ENCODE measurements around the gene KRTAP10-1. TPM values are rescaled to one million over a fixed set of nuclear protein-coding genes. Genes with fewer than 3 reads are reported as not detected.

KRTAP10-1 gene
- total and polyA plus RNA-seq, 2 experiments from 2014 or later, result not detected

DNA sequence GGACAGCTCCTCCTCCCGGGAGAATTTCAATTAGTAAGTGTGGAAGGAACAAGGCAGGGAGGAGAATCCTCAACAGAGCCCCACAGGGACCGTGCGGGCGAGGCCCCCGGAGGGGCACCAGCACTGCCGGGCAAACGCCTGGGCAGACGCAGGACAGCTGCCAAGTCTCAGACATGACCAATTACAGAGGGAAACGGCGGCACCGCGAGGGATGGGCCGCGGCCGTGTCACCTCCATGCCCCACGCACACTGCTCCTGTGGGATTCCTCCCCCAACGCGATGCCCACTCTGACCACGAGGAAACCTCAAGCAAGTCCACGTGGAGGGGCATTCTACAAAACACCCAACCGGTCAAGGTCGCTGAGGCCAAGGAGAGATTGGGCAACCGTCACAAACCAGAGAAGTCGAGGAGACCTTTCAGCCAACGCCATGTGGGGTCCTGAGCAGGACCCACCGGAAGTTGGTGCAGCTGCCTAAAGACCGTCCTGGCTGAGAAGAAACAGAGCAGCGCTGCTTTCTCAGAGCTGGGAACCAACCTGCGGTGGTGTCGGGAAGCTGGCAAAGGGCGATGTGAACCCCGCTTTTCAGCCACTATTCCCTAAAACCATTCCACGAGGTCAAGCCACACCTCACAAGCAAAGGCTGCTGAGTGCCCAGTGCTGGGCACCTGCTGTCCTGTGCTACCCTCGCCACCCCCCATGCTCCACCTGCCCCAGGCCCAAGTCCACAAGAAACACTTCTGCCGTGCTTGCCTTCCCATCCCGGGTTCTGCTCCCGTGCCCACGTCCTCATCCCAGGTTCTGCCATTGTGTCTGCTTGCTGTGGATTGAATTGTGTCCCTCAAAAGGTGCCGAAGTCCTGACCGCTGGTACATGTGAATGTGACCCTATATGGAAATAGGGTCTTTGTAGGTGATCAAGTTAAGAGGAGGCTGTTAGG, 32.1 kb upstream of the KRTAP10-1 start:
- H3K4me3 ChIP-seq, result no peak overlapping the region
- no peak overlapping the region for H2AFZ ChIP-seq
- no peaks in the 10 kb centered on the region for H4K20me1 ChIP-seq (ENCODE audit: insufficient read depth)
- H3K4me1 ChIP-seq (ENCODE audit: insufficient read depth), result no peaks in the 10 kb centered on the region
- no peak for TF ChIP-seq EZH2 (IDR thresholded peaks at IDR 0.05; ENCODE audit: insufficient read depth, poor library complexity, severe bottlenecking)
- TF ChIP-seq EZH2phosphoT487 (IDR thresholded peaks at IDR 0.05; ENCODE audit: insufficient read depth, low read depth), result no peak
- no peak overlapping the region for H3K4me2 ChIP-seq (ENCODE audit: unreplicated experiment)
- 62 to 64% methylated on average over 38 to 39 of the region's 40 CpGs for WGBS, 2 experiments (ENCODE audit: low coverage in 1 of 2, low lambda C conversion rate in 2 of 2, missing lambda C conversion rate in 2 of 2)
- no peak overlapping the region for H3K9ac ChIP-seq
- H3K9me2 ChIP-seq (ENCODE audit: insufficient read depth), result no peaks in the 10 kb centered on the region
- DNase-seq, result no peak
- H3F3A ChIP-seq (ENCODE audit: insufficient read depth), result no peaks in the 10 kb centered on the region
- no peaks in the 10 kb centered on the region for H3K9me3 ChIP-seq (ENCODE audit: low read depth)
- peaks cover 5% of the 10 kb centered on the region for H3K27me3 ChIP-seq (replicated peaks; ENCODE audit: insufficient read depth)
- H3K36me3 ChIP-seq (ENCODE audit: low read depth), result no peaks in the 10 kb centered on the region
- in situ Hi-C loops (cut with MboI), result no loop called here
- no peaks in the 10 kb centered on the region for H3K79me2 ChIP-seq (ENCODE audit: insufficient read depth)
- H3K27ac ChIP-seq, result no peak overlapping the region

DNA sequence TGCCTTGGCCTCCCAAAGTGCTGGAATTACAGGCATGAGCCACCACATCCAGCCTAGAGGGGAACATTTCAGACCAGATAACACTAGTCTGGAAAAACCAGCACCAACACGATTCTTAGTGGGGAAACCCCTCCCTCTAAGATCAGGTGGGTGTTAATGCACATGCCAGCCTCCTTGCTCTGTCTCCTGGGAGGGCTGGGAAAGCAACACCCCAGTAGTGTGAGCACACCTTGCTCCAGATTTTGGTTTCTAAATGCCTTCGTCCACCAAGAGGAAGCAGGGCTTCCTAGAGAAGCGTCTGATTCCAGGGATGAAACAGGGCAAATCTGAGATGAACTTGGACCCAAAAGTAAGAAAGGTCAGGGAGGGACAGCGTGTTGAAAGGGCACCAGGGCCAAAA, 31.3 kb upstream of the KRTAP10-1 start:
- Histone ChIP-seq H2AFZ (no peak overlapping the region), H3K4me1 (ENCODE audit: insufficient read depth) (no peaks in the 10 kb centered on the region), H3F3A (ENCODE audit: insufficient read depth) (no peaks in the 10 kb centered on the region), H3K9ac (no peak overlapping the region), H3K36me3 (ENCODE audit: low read depth) (no peaks in the 10 kb centered on the region), H3K27ac (no peak overlapping the region), H3K79me2 (ENCODE audit: insufficient read depth) (no peaks in the 10 kb centered on the region), H3K9me3 (ENCODE audit: low read depth) (no peaks in the 10 kb centered on the region), H4K20me1 (ENCODE audit: insufficient read depth) (no peaks in the 10 kb centered on the region), H3K9me2 (ENCODE audit: insufficient read depth) (no peaks in the 10 kb centered on the region), H3K4me2 (ENCODE audit: unreplicated experiment) (no peak overlapping the region), H3K27me3 (replicated peaks; ENCODE audit: insufficient read depth) (peaks cover 13% of the 10 kb centered on the region; the same call in 1 of the 2 replicates), H3K4me3 (no peak overlapping the region)
- no peak for DNase-seq
- TF ChIP-seq EZH2 (IDR thresholded peaks at IDR 0.05; ENCODE audit: insufficient read depth, poor library complexity, severe bottlenecking) (no peak), EZH2phosphoT487 (IDR thresholded peaks at IDR 0.05; ENCODE audit: insufficient read depth, low read depth) (no peak)
- WGBS, 2 experiments (ENCODE audit: low coverage in 1 of 2, low lambda C conversion rate in 2 of 2, missing lambda C conversion rate in 2 of 2), result 21 to 26% methylated on average over 4 of the region's 4 CpGs
- in situ Hi-C loops (cut with MboI), result no loop called here

DNA sequence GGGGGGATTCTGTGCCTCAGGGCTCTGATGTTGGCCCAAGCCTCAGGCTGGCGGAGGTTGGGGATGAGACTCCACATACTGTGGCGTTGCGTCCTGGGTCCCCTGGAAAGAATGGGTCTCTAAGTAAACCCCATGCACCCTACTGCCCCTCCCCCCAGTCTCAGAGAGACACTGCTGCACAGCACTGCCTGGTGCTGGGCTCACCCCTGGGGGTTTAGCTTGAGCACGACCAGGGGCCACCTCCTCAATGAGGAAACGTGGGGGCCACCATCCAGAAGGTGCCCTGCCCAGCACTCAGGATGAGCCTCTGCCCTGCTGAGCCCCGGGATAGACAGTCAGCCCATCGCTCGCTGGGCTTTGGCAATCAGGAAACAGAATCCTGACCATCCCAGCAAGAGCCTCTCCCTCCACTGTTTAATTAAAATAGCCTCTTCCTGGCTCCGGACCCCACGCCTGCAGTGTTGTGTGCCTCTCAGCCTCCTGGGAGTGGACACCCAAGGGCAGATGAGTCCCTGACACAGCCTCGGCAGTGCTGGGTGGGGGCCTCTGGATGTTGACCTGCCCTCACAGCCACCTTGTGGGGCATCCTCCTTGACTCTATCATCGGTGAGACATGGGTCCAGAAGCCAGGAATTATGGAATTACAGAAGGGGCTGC, 30.0 kb upstream of the KRTAP10-1 start:
- in situ Hi-C loops (cut with MboI), result no loop called here
- WGBS, 2 experiments (ENCODE audit: low coverage in 1 of 2, low lambda C conversion rate in 2 of 2, missing lambda C conversion rate in 2 of 2), result 39 to 44% methylated on average over 11 to 12 of the region's 12 CpGs
- no peaks in the 10 kb centered on the region for H4K20me1 ChIP-seq (ENCODE audit: insufficient read depth)

DNA sequence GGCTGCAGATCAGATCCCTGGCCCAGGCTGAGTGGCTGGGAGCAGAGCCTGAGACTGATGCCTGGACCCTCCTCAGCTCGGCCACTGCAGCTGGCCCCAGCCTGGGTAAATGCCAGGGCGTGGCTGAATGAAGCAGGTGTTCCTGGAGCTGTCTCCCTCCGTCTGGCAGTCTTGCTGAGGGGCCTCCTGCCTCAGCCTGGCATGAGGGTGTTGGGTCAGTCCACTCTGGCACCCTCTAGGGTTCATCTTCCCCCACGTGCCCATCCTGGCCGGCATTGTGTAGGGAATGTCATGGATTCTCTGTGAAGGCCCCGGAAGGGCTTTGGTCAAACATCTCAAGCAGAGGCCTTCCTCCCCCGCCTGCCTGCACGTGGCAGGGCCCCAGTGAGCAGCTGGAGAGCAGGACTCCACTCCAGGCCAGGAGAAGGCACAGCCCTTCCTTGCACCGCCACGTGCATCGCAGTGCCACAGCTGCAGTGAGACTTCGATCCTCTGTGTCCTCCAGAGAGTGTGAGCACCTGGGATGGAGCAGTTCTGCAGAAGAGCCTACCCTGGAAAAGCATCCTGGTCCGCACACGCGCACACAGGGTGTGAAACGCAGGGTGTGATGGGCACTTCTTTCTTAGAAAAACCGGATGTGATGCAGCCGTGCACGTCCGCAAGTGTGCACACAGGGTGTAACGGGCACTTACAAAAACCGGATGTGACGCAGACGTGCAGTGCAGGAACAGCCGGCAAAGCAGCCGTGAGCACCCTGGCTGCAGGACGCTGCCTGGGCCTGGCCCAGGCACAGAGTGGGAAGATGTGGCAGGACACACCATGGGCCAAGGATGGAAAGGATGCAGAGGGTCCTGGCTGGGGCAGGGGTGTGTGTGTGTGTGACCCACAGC, 28.9 kb upstream of the KRTAP10-1 start:
- Histone ChIP-seq H3K79me2 (ENCODE audit: insufficient read depth) (no peaks in the 10 kb centered on the region), H3K27me3 (replicated peaks; ENCODE audit: insufficient read depth) (peaks cover 14% of the 10 kb centered on the region; the same call in 1 of the 2 replicates), H3K4me2 (ENCODE audit: unreplicated experiment) (no peak overlapping the region), H3F3A (ENCODE audit: insufficient read depth) (no peaks in the 10 kb centered on the region), H3K4me1 (ENCODE audit: insufficient read depth) (no peaks in the 10 kb centered on the region), H3K9me3 (ENCODE audit: low read depth) (no peaks in the 10 kb centered on the region), H3K36me3 (ENCODE audit: low read depth) (no peaks in the 10 kb centered on the region), H3K27ac (no peak overlapping the region), H3K4me3 (no peak overlapping the region), H2AFZ (no peak overlapping the region), H3K9ac (no peak overlapping the region), H3K9me2 (ENCODE audit: insufficient read depth) (no peaks in the 10 kb centered on the region), H4K20me1 (ENCODE audit: insufficient read depth) (no peaks in the 10 kb centered on the region)
- WGBS, 2 experiments (ENCODE audit: low coverage in 1 of 2, low lambda C conversion rate in 2 of 2, missing lambda C conversion rate in 2 of 2), result 48 to 49% methylated on average over 26 to 27 of the region's 27 CpGs
- DNase-seq, result no peak
- TF ChIP-seq EZH2 (IDR thresholded peaks at IDR 0.05; ENCODE audit: insufficient read depth, poor library complexity, severe bottlenecking) (no peak), EZH2phosphoT487 (IDR thresholded peaks at IDR 0.05; ENCODE audit: insufficient read depth, low read depth) (no peak)
- in situ Hi-C loops (cut with MboI), result no loop called here

More for the DNA sequence above, 30.0 kb upstream of the KRTAP10-1 start:
- Histone ChIP-seq H3F3A (ENCODE audit: insufficient read depth) (no peaks in the 10 kb centered on the region), H3K36me3 (ENCODE audit: low read depth) (no peaks in the 10 kb centered on the region), H3K4me1 (ENCODE audit: insufficient read depth) (no peaks in the 10 kb centered on the region), H3K27ac (no peak overlapping the region), H3K9me3 (ENCODE audit: low read depth) (no peaks in the 10 kb centered on the region), H3K9me2 (ENCODE audit: insufficient read depth) (no peaks in the 10 kb centered on the region), H3K27me3 (replicated peaks; ENCODE audit: insufficient read depth) (peaks cover 14% of the 10 kb centered on the region; the same call in 1 of the 2 replicates), H3K79me2 (ENCODE audit: insufficient read depth) (no peaks in the 10 kb centered on the region), H3K9ac (no peak overlapping the region), H3K4me3 (no peak overlapping the region), H3K4me2 (ENCODE audit: unreplicated experiment) (no peak overlapping the region), H2AFZ (no peak overlapping the region)
- no peak for DNase-seq
- TF ChIP-seq EZH2 (IDR thresholded peaks at IDR 0.05; ENCODE audit: insufficient read depth, poor library complexity, severe bottlenecking) (no peak), EZH2phosphoT487 (IDR thresholded peaks at IDR 0.05; ENCODE audit: insufficient read depth, low read depth) (no peak)
